H9 (cell line): ENCODE measurements around the gene WDR91. TPM values are rescaled to one million over a fixed set of nuclear protein-coding genes. Genes with fewer than 3 reads are reported as not detected.

Experiments used
- DNase-seq: peaks from one replicate; pipeline ENCODE4 v3.0.0-alpha.2; 2017
- H2AFZ ChIP-seq: one replicate; pipeline ENCODE4 v1.6.1; 2013; ENCODE audit warnings: mild to moderate bottlenecking, low read length, control low read depth, moderate library complexity
- H2AK5ac ChIP-seq: 2 replicates; pipeline ENCODE4 v1.6.1; 2013; ENCODE audit warnings: low read length, control low read depth, mixed read lengths; ENCODE audit not compliant: insufficient read length
- H2BK120ac ChIP-seq: one replicate; pipeline ENCODE4 v1.6.1; 2013; ENCODE audit warnings: low read depth, mild to moderate bottlenecking, low read length, control low read depth, inconsistent platforms; ENCODE audit not compliant: poor library complexity, severe bottlenecking
- H2BK12ac ChIP-seq: 2 replicates; pipeline ENCODE4 v1.6.1; 2013; ENCODE audit warnings: low read length, control low read depth, mixed read lengths, low read depth; ENCODE audit not compliant: insufficient read length
- H2BK15ac ChIP-seq: 2 replicates; pipeline ENCODE4 v1.6.1; 2013; ENCODE audit warnings: low read depth, low read length, control low read depth
- H2BK20ac ChIP-seq: one replicate; pipeline ENCODE4 v1.6.1; 2013; ENCODE audit warnings: low read depth, mild to moderate bottlenecking, low read length, control low read depth, inconsistent platforms; ENCODE audit not compliant: poor library complexity, severe bottlenecking
- H2BK5ac ChIP-seq: 2 replicates; pipeline ENCODE4 v1.6.1; 2013; ENCODE audit warnings: low read length, control low read depth, mixed read lengths; ENCODE audit not compliant: insufficient read length
- H3K14ac ChIP-seq: 2 replicates; pipeline ENCODE4 v1.6.1; 2013; ENCODE audit warnings: low read length, control low read depth; ENCODE audit not compliant: insufficient read depth
- H3K18ac ChIP-seq: 2 replicates; pipeline ENCODE4 v1.6.1; 2013; ENCODE audit warnings: low read depth, mild to moderate bottlenecking, mixed read lengths, low read length, control low read depth; ENCODE audit not compliant: insufficient read length
- H3K23ac ChIP-seq: 2 replicates; pipeline ENCODE4 v1.6.1; 2013; ENCODE audit warnings: low read length, control low read depth, mixed read lengths, low read depth; ENCODE audit not compliant: insufficient read length
- H3K23me2 ChIP-seq: 2 replicates; pipeline ENCODE4 v1.6.1; 2013; ENCODE audit warnings: low read depth, mild to moderate bottlenecking, mixed read lengths, low read length, control low read depth; ENCODE audit not compliant: insufficient read length, poor library complexity, severe bottlenecking
- H3K27ac ChIP-seq: 2 replicates; pipeline ENCODE4 v1.5.1; 2013; ENCODE audit warnings: low read length, control low read depth, mixed read lengths, low read depth; ENCODE audit not compliant: insufficient read length
- H3K27me3 ChIP-seq: 2 replicates; pipeline ENCODE4 v1.6.1; 2013; ENCODE audit warnings: low read length, control low read depth, inconsistent platforms; ENCODE audit not compliant: insufficient read depth
- H3K4ac ChIP-seq: 2 replicates; pipeline ENCODE4 v1.6.1; 2013; ENCODE audit warnings: low read depth, mild to moderate bottlenecking, control low read depth, inconsistent platforms, low read length, moderate library complexity
- H3K4me1 ChIP-seq: 2 replicates; pipeline ENCODE4 v1.6.1; 2013; ENCODE audit warnings: low read length, control low read depth, inconsistent platforms; ENCODE audit not compliant: insufficient read depth
- H3K4me2 ChIP-seq: 2 replicates; pipeline ENCODE4 v1.6.1; 2013; ENCODE audit warnings: low read length, control low read depth, mixed read lengths; ENCODE audit not compliant: insufficient read length, insufficient read depth
- H3K56ac ChIP-seq: 2 replicates; pipeline ENCODE4 v1.6.1; 2013; ENCODE audit warnings: low read depth, mild to moderate bottlenecking, mixed read lengths, low read length, control low read depth; ENCODE audit not compliant: insufficient read length
- H3K79me1 ChIP-seq: 2 replicates; pipeline ENCODE4 v1.6.1; 2013; ENCODE audit warnings: low read depth, mild to moderate bottlenecking, moderate library complexity, low read length, control low read depth, inconsistent platforms; ENCODE audit not compliant: insufficient read depth, poor library complexity, severe bottlenecking
- H3K79me2 ChIP-seq: 2 replicates; pipeline ENCODE4 v1.6.1; 2013; ENCODE audit warnings: low read length, control low read depth, inconsistent platforms; ENCODE audit not compliant: insufficient read depth
- H3K9ac ChIP-seq: 2 replicates; pipeline ENCODE4 v1.6.1; 2013; ENCODE audit warnings: low read length, control low read depth, mixed read lengths; ENCODE audit not compliant: insufficient read length; ENCODE audit errors: extremely low read depth
- H3K9me3 ChIP-seq: one replicate; pipeline ENCODE4 v1.6.1; 2013; ENCODE audit warnings: low read depth, low read length, inconsistent platforms; ENCODE audit not compliant: control insufficient read depth
- H3T11ph ChIP-seq: one replicate; pipeline ENCODE4 v1.6.1; 2013; ENCODE audit warnings: mild to moderate bottlenecking, low read length, control low read depth, inconsistent platforms
- H4K20me1 ChIP-seq: one replicate; pipeline ENCODE4 v1.6.1; 2013; ENCODE audit not compliant: control insufficient read depth, insufficient read length, insufficient read depth
- H4K5ac ChIP-seq: 2 replicates; pipeline ENCODE4 v1.6.1; 2013; ENCODE audit warnings: low read depth, mild to moderate bottlenecking, mixed read lengths, low read length, control low read depth; ENCODE audit not compliant: insufficient read length
- H4K8ac ChIP-seq: replicated peaks from 2 replicates; pipeline ENCODE4 v1.6.1; 2013; ENCODE audit warnings: low read length, control low read depth, mixed read lengths, low read depth; ENCODE audit not compliant: insufficient read length
- H4K91ac ChIP-seq: 2 replicates; pipeline ENCODE4 v1.6.1; 2013; ENCODE audit warnings: low read depth, mild to moderate bottlenecking, moderate library complexity, mixed read lengths, low read length, control low read depth; ENCODE audit not compliant: insufficient read length
- H3K27ac Mint-ChIP-seq, 3 experiments: 2 replicates in 2 of 3; 3 replicates in 1 of 3; pipeline ENCODE4 v1.8.0; 2020 to 2021; ENCODE audit warnings: mixed read lengths in 3 of 3, mild to moderate bottlenecking in 1 of 3, moderate library complexity in 1 of 3
- H3K27me3 Mint-ChIP-seq: 2 replicates; pipeline ENCODE4 v1.8.0; 2021; ENCODE audit warnings: low read depth, mild to moderate bottlenecking, moderate library complexity, mixed read lengths
- H3K36me3 Mint-ChIP-seq, 3 experiments: 2 replicates in 2 of 3; 3 replicates in 1 of 3; pipeline ENCODE4 v1.8.0; 2020 to 2021; ENCODE audit warnings: low read depth in 3 of 3, mixed read lengths in 3 of 3; ENCODE audit not compliant: insufficient read depth in 1 of 3
- H3K4me1 Mint-ChIP-seq, 2 experiments: 2 replicates each; pipeline ENCODE4 v1.8.0; 2020; ENCODE audit warnings: mixed read lengths in 2 of 2
- H3K4me3 Mint-ChIP-seq, 2 experiments: 2 replicates in 1 of 2; 3 replicates in 1 of 2; pipeline ENCODE4 v1.8.0; 2020 to 2021; ENCODE audit warnings: mild to moderate bottlenecking in 2 of 2, mixed read lengths in 2 of 2, moderate library complexity in 1 of 2
- H3K9me3 Mint-ChIP-seq, 2 experiments: 2 replicates in 1 of 2; 3 replicates in 1 of 2; pipeline ENCODE4 v1.8.0; 2020; ENCODE audit warnings: mild to moderate bottlenecking in 2 of 2, mixed read lengths in 2 of 2, moderate library complexity in 1 of 2
- WGBS: extraction: QIAGEN DNeasy Blood & Tissue Kit; methylation state at CpG from one replicate; pipeline ENCODE4 v1.1.7; 2013; ENCODE audit warnings: missing lambda C conversion rate, low lambda C conversion rate, mixed read lengths; ENCODE audit not compliant: insufficient read length; ENCODE audit errors: extremely low coverage; 5-methylcytosine and 5-hydroxymethylcytosine counted together
- total RNA-seq: library from RNA; stranded (reverse); gene quantifications from 2 replicates; pipeline ENCODE4 v1.2.1, GENCODE V29; 2021
- TF ChIP-seq, protein P1 (sequence below): fragments of 200-600 bp; sonication (generic); conservative IDR thresholded peaks from 3 replicates; pipeline ENCODE4 v1.8.0; 2021; ENCODE audit warnings: antibody characterized with exemption, mild to moderate bottlenecking

Gene WDR91
- total RNA-seq, 1 experiment from 2014 or later: 9.4 TPM

DNA sequence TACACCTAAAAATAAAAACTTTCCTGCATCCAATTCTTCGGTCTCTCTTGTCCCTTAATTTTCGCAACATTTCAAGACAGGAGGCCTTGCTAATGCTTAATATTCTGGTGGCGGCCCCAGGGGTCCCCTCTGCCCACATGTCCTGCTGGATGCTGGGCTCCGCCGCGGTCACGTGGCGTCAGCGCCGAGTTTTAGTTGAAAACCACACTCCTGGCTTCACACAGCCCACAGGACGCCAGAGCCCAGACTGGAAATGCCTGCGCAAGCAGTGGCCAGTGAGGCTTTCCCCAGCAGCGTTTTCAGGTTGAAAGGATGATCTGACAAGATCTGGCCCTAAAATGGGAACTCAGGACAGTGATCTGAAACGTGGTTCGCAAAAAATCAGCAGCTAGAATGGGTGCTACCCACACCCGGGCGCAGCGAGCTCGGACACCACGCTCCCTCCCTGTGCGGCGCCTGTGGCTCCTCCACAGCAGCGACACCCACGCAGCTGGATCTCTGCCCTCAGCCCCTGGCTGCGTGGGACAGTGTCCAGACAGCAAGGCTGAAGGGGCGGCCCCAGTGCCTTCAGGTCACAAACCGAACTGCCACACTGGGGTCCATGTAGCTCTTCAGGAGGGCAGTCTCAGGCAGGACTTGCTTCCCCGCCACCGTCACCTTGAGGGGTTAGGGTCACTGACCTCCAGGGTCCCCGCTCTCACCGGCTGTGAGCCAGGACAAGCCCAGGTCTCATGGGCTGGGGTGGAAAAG is 29.2 kb downstream of the WDR91 start:
- H3K4ac ChIP-seq: no peak overlapping the region
- no peaks in the 10 kb centered on the region for H3K79me2 ChIP-seq
- no peak overlapping the region for H2BK120ac ChIP-seq
- DNase-seq: no peak
- Mint-ChIP-seq H3K36me3 (peaks cover 30 to 80% (median 57%) of the 10 kb centered on the region in 3 experiments), H3K4me3 (no peak overlapping the region), H3K27me3 (no peaks in the 10 kb centered on the region), H3K4me1 (peaks cover 8 to 18% of the 10 kb centered on the region in 2 experiments), H3K27ac (no peak overlapping the region), H3K9me3 (peaks cover 34 to 37% of the 10 kb centered on the region in 2 experiments)
- no peaks in the 10 kb centered on the region for H4K20me1 ChIP-seq
- H3K79me1 ChIP-seq: no peaks in the 10 kb centered on the region
- no peaks in the 10 kb centered on the region for H3K23me2 ChIP-seq
- no peak overlapping the region for H2AK5ac ChIP-seq
- no peak overlapping the region for H2BK15ac ChIP-seq
- H2AFZ ChIP-seq: no peak overlapping the region
- WGBS: no CpG with 5 or more reads among the region's 31 CpGs
- no peak overlapping the region for H2BK20ac ChIP-seq
- no peak overlapping the region for H2BK12ac ChIP-seq
- no peak overlapping the region for H2BK5ac ChIP-seq
- H4K91ac ChIP-seq: no peak overlapping the region
- no peak overlapping the region for H3K18ac ChIP-seq
- no peak overlapping the region for H3K23ac ChIP-seq
- TF ChIP-seq, protein P1, sequence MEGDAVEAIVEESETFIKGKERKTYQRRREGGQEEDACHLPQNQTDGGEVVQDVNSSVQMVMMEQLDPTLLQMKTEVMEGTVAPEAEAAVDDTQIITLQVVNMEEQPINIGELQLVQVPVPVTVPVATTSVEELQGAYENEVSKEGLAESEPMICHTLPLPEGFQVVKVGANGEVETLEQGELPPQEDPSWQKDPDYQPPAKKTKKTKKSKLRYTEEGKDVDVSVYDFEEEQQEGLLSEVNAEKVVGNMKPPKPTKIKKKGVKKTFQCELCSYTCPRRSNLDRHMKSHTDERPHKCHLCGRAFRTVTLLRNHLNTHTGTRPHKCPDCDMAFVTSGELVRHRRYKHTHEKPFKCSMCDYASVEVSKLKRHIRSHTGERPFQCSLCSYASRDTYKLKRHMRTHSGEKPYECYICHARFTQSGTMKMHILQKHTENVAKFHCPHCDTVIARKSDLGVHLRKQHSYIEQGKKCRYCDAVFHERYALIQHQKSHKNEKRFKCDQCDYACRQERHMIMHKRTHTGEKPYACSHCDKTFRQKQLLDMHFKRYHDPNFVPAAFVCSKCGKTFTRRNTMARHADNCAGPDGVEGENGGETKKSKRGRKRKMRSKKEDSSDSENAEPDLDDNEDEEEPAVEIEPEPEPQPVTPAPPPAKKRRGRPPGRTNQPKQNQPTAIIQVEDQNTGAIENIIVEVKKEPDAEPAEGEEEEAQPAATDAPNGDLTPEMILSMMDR: no peak
- H3K56ac ChIP-seq: no peak overlapping the region
- no peak overlapping the region for H4K8ac ChIP-seq
- no peak overlapping the region for H3T11ph ChIP-seq
- peaks cover 25% of the 10 kb centered on the region for H3K9me3 ChIP-seq
- H3K27ac ChIP-seq: no peak overlapping the region
- H3K4me2 ChIP-seq: no peak overlapping the region
- no peak overlapping the region for H3K14ac ChIP-seq
- peaks cover 2% of the 10 kb centered on the region; the same call in 1 of the 2 replicates for H3K4me1 ChIP-seq
- H3K9ac ChIP-seq: no peak overlapping the region
- no peaks in the 10 kb centered on the region for H3K27me3 ChIP-seq
- no peak overlapping the region for H4K5ac ChIP-seq
